ENCODE data around the gene GALNT16. TPM values are rescaled to one million over a fixed set of nuclear protein-coding genes. Genes with fewer than 3 reads are reported as not detected.
A peak's percentile ranks its signal among the peaks of the same experiment; 100 is the strongest.
"Not testable (repeated sequence)": the region's sequence is repeated elsewhere in the genome, so short reads cannot be mapped to it uniquely, and the experiment has no call there.

Gene GALNT16
- 3.2 and 3.8 TPM in 2 replicates for total RNA-seq (2022)
- Bru-seq, nascent RNA, result percentile 37 among the genes with signal in this experiment
- BruChase-seq, experiment 1, labeled RNA remaining after a 2-hour chase, result percentile 38 among the genes with signal in this experiment
- percentile 40 among the genes with signal in this experiment for BruChase-seq, experiment 2, labeled RNA remaining after a 6-hour chase
- long read RNA-seq, full-length matches to known transcripts, result 1 of 4 reads
- long read RNA-seq, partial matches to known transcripts, result 0 of 4 reads
- long read RNA-seq, other reads (novel, unspliced or antisense), result 3 of 4 reads

DNA sequence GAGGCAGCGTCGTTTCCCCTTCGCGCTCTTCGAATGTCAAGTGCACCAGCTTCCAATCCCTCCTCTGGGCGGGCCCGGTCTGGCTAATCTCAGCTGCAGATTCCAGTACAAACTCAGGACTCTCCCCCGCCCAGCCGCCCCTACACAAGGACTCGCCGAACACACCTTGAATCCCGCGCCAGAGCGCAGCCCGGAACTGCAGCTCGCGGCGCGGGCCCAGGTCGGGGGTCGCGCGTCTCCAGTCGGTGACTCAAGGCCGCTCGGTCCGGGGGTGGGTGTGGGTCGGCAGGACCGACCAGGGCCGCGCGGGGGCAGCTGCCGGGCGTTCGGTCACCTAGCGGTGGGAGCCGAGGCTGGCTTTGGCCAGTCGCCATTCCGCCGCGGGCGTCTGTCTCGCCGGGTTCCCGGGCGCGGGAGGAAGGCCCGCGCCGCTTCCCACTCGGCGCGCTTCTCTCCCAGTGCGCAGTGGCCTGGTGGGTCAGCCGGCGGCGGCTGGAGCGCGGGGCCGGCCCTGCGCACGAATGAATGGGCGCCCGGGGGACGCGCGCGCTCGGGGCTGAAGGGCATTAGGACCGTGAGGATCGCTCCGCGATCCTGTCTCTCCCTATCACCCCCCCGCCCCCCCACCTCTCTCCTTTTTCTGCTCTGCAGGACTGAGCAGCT lies at the start of gene GALNT16:
Gene GALNT16, plus strand, starts transcription at position 632 of the 663 bp plus-strand sequence. CDS start 133 bp downstream, outside the sequence.
- peak within 1 kb of the TSS; percentile 83 for H3K4me3 Mint-ChIP-seq (ENCODE audit: unreplicated experiment)
- POLR2A ChIA-PET, result interaction anchor here (0.6 to 0.7 kb wide), 2 partner anchors 82 to 162 kb away, joined by 3 to 18 read pairs; no protein-coding TSS in a partner anchor
- H3K9me3 ChIP-seq, result no peaks in the 10 kb centered on the region
- CTCF ChIA-PET, result interaction anchor here (0.5 to 4.2 kb wide), 9 partner anchors 17 to 1406 kb away, joined by 3 to 68 read pairs (median 6); partner anchors contain the start of gene PLEKHD1
- H3K27me3 ChIP-seq (replicated peaks; ENCODE audit: control insufficient read depth, insufficient read depth, low read length), result no peaks in the 10 kb centered on the region; the same call in 1 of the 2 replicates
- BruUV-seq (replicated peaks), result no TSS peak
- H3K27ac Mint-ChIP-seq (ENCODE audit: unreplicated experiment), result peak within 1 kb of the TSS; percentile 13
- intact Hi-C loops (cut with micrococcal nuclease; ENCODE audit: unreplicated experiment), result loop anchor here (5.0 kb wide), 2 partner anchors 103 to 203 kb away; no protein-coding TSS in a partner anchor
- peaks cover 11% of the 10 kb centered on the region for H3K4me1 Mint-ChIP-seq (ENCODE audit: low read depth, unreplicated experiment)
- H3K4me3 ChIP-seq (ENCODE audit: low read depth, low read length), result peak within 1 kb of the TSS; percentile 81
- H3K36me3 Mint-ChIP-seq (ENCODE audit: insufficient read depth, unreplicated experiment), result peaks cover 5% of the 10 kb centered on the region
- H3K27me3 Mint-ChIP-seq (ENCODE audit: insufficient read depth, unreplicated experiment), result peaks cover 3% of the 10 kb centered on the region
- peak; percentile 58 to 85 for DNase-seq
- peak; percentile 58 to 67 for TF ChIP-seq CTCF (IDR thresholded peaks at IDR 0.05; ENCODE audit: insufficient read depth in 1 of 2, low read depth in 1 of 2, low read length in 1 of 2, severe bottlenecking in 1 of 2, unreplicated experiment in 1 of 2)
- no peaks in the 10 kb centered on the region for H3K36me3 ChIP-seq (ENCODE audit: control insufficient read depth, insufficient read depth, low read length)
- H3K4me1 ChIP-seq, result peaks cover 8% of the 10 kb centered on the region
- H3K9me3 Mint-ChIP-seq (ENCODE audit: unreplicated experiment), result no peaks in the 10 kb centered on the region

GRCh38 chr14:69214393-69214792 lies 45.6 kb upstream of the GALNT16 start:
- no TSS peak for BruUV-seq (replicated peaks)
- intact Hi-C loops (cut with micrococcal nuclease; ENCODE audit: unreplicated experiment), result no loop called here
- no peak for DNase-seq

DNA sequence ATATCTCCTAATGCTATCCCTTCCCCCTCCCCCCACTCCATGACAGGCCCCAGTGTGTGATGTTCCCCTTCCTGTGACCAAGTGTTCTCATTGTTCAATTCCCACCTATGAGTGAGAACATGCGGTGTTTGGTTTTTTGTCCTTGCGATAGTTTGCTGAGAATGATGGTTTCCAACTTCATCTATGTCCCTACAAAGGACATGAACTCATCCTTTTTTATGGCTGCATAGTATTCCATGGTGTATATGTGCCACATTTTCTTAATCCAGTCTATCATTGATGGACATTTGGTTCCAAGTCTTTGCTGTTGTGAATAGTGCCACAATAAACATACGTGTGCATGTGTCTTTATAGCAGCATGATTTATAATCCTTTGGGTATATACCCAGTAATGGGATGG lies 42.3 kb upstream of the GALNT16 start:
- H3K27me3 Mint-ChIP-seq (ENCODE audit: insufficient read depth, unreplicated experiment); H3K36me3 ChIP-seq (ENCODE audit: control insufficient read depth, insufficient read depth, low read length); POLR2A ChIA-PET; DNase-seq; H3K9me3 ChIP-seq; H3K9me3 Mint-ChIP-seq (ENCODE audit: unreplicated experiment); H3K4me1 ChIP-seq; H3K4me3 ChIP-seq (ENCODE audit: low read depth, low read length); H3K27me3 ChIP-seq (replicated peaks; ENCODE audit: control insufficient read depth, insufficient read depth, low read length); intact Hi-C loops (cut with micrococcal nuclease; ENCODE audit: unreplicated experiment); BruUV-seq (replicated peaks); H3K4me1 Mint-ChIP-seq (ENCODE audit: low read depth, unreplicated experiment); H3K27ac Mint-ChIP-seq (ENCODE audit: unreplicated experiment); H3K4me3 Mint-ChIP-seq (ENCODE audit: unreplicated experiment); H3K36me3 Mint-ChIP-seq (ENCODE audit: insufficient read depth, unreplicated experiment); CTCF ChIA-PET: not testable (repeated sequence)

More at GRCh38 chr14:69214393-69214792, 45.6 kb upstream of the GALNT16 start:
- no peaks in the 10 kb centered on the region for H3K27me3 Mint-ChIP-seq (ENCODE audit: insufficient read depth, unreplicated experiment)
- no peak overlapping the region for H3K27ac Mint-ChIP-seq (ENCODE audit: unreplicated experiment)
- no peaks in the 10 kb centered on the region for H3K27me3 ChIP-seq (replicated peaks; ENCODE audit: control insufficient read depth, insufficient read depth, low read length)
- ChIA-PET POLR2A (interaction anchor here (0.5 kb wide), 1 partner anchor 18 kb away, joined by 3 read pairs; no protein-coding TSS in a partner anchor), CTCF (interaction anchor here (0.6 kb wide), 1 partner anchor 61 kb away, joined by 3 read pairs; the partner anchor contains the start of gene DCAF5)
- no peak overlapping the region for H3K4me3 Mint-ChIP-seq (ENCODE audit: unreplicated experiment)
- no peak for TF ChIP-seq CTCF (IDR thresholded peaks at IDR 0.05; ENCODE audit: insufficient read depth in 1 of 2, low read depth in 1 of 2, low read length in 1 of 2, severe bottlenecking in 1 of 2, unreplicated experiment in 1 of 2)
- no peaks in the 10 kb centered on the region; the same call in 1 of the 2 replicates for H3K36me3 ChIP-seq (ENCODE audit: control insufficient read depth, insufficient read depth, low read length)
- H3K36me3 Mint-ChIP-seq (ENCODE audit: insufficient read depth, unreplicated experiment), result peaks cover 9% of the 10 kb centered on the region
- no peaks in the 10 kb centered on the region for H3K4me1 Mint-ChIP-seq (ENCODE audit: low read depth, unreplicated experiment)
- H3K4me1 ChIP-seq, result no peaks in the 10 kb centered on the region
- H3K4me3 ChIP-seq (ENCODE audit: low read depth, low read length), result no peak overlapping the region
- peaks cover 3% of the 10 kb centered on the region; the same call in 1 of the 2 replicates for H3K9me3 ChIP-seq
- no peaks in the 10 kb centered on the region for H3K9me3 Mint-ChIP-seq (ENCODE audit: unreplicated experiment)
